HS-27A (cell line): ENCODE measurements around the gene ZIC5.

Source experiments
- DNase-seq: peaks from one replicate; pipeline ENCODE4 v3.0.0-alpha.2; 2012; ENCODE audit warnings: low read depth, missing footprints

Gene ZIC5

GRCh38 chr13:99975626-99976025, 4.1 kb upstream of the ZIC5 start:
- DNase-seq: no peak

DNA sequence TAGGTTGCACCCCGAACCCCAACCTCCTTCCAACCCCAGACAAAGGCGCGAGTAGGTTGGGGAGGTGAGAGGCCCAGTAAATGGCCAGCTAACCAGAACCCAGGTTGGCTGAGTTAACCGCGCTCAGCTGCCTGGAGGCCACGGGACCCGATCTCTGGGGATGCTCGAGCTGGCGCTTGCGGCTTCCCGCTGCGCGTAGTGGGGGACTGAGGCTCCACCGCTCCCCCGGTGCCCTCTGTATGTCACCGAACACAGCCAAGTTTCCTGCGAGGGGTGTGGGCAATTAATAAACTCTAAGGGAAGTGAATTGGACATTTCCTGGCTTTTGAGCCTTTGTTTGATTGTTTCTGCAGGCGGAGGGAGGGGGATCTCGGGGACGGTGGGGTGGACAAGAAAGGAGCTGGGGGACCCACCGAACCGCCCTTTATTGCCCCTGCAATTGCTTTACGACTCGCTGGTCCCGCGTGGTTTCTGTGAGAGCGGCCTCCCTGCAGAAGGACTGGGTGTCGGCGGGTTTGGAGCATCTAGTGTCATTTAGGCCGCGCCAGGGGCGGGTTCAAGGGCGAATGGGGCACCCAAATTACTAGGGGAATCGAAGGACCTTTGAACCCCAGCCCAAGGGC, 3.5 kb upstream of the ZIC5 start:
- no peak for DNase-seq

DNA sequence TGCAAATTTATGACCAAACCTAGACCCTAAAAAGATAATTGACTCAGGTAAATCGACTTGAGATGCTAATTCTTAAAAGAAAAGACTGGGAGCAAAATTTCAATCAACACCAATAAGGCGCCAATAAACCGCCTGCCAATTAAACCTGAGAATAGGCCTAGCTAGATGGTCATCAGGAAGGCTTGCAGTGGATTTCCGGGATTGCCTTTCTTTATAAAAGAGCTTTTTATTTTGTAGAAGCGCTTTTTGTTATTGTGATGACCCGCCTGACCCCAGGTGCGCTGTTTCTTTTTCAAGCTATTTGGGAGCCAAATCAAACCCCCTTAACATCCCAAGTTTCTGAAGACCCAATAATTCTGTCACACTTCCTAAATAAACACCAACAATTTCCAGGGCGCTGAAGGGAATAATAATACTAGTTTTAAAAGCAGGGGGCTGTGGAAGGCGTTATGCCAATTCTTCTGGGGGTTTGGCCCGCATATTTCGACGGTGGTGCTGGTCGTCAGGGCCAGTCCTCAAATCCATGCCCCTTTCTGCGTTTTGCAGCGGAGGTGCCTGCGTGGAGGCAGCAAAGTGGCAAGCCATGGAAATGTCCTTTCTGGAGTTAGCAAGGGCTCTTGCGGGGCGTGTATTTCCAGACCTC, 2.9 kb upstream of the ZIC5 start:
- no peak for DNase-seq

DNA sequence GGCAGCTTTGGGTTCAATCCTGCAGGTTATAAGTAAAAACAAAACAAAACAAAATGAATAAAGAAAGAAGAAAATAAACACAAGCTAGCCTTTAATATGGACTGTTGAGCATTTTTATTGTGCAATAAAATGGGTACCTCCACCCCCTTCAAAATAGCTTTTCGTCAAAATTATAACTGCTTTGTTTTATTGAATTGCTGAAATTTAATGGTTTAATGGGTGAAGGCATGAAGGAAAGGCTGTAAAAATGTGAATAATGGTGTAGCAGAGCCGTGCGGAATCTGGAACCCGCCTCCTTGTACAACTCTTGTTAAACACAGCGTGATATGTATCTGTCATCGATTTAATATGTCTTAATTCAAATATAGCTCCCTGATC, 2.2 kb upstream of the ZIC5 start:
- DNase-seq: no peak

GRCh38 chr13:99973163-99973807, 1.7 kb upstream of the ZIC5 start:
- DNase-seq: no peak

DNA sequence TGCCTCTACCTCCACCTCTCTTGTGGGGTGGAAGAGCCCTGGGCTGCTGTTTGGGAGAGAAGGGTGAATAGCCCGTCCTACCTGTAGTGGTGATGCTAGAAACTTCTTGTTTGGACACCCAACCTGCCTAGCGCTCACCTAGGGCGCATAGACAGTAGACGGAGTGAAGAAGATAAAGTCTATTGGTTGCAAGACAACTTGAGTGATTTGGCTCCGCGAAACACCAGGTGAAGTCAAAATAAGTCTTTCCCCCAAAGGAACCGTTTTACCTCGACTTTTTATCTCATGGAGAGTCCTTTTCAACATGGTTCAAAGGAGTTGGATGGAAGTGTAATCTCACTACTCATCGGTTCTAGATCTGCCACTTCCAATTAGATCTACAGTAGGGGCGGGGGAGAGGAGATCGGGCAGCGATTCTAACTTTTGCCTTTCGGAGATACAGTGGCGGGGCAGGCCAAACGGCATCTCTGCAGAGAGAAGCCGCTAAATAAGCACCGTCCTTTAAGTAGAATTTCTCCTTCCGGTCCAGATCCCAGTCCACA, 694 bp upstream of the ZIC5 start:
- DNase-seq: no peak

- DNase-seq: no peak
These were observed 654 bp downstream of the ZIC5 start for GRCh38 chr13:99970651-99971575.

GRCh38 chr13:99969919-99970650, 1.5 kb downstream of the ZIC5 start:
- DNase-seq: no peak

DNA sequence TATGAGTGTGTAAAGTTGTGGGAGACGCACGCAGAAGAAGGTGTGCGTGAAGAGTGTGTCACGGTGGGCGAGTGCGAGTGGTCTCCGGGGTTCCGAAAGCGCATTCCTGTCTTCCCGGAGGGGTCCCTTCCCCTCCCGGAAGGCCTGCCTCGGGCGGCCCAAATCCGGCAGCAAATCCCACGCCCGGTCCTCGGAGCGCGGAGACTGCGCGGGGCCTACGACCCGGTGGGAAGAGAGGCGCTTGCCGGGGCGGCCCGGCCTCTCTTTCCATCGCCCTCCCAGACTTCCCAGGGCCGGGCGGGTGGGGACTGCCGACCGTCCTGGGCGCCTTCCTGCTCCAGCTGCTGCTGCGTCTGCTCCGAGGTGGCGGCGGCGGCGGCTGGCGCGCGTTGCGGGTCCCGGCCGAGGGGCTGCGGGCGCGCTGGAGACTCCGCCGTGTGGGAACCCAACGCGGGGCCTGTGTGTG, 2.1 kb downstream of the ZIC5 start:
- no peak for DNase-seq

GRCh38 chr13:99968521-99969452, 2.8 kb downstream of the ZIC5 start:
- DNase-seq: no peak

DNA sequence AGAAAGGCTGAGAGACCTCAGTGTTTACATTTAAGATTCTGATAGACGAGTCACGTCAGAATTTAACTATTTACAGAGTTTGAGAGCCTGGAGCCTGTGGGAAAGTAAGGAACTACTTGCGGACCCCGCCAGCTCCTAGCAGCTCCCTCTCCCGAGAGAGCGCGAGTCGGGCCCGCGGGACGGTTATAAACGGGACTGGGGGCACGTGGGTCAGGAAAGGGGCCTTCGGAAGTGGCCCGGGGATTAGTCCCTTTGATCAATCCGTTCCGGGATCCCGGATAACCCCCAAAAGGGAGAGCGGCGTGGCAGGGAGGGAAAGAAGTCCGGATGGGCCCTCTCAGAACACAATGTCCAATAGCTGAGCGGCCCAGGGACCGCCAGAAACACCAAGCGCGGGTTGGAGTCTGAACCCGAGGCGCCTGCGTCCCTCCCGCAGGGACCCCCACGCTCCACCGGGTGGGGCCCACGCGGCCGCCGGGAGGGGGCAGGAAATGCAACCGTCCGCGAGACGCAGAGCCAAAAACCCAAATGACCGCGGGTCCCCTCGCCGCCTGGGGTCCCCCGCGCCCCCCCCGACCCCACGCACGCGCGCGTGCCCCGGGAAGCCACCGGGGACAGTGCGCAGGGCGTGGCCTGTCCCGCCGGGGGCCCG, 3.6 kb downstream of the ZIC5 start:
- no peak for DNase-seq

DNA sequence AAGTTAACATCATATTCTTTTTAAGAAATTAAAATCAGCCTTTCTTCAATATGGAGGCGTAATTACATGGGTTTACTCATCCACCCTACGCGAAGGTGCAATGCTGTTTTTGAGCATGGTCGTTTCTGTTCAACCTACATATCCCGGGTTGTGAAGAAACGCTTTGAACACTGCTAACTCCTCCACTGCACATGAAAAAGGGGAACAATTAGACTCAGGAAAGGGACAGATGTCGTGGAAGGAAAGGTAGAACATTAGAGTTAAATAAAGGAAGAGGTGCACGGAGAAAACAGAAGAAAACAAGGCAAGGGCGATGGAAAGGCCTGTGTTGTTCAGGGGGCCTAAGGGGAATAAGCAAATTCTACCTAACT, 4.1 kb downstream of the ZIC5 start:
- DNase-seq: no peak

GRCh38 chr13:99966064-99966805, 5.3 kb downstream of the ZIC5 start:
- no peak for DNase-seq

GRCh38 chr13:99965329-99966000, 6.1 kb downstream of the ZIC5 start:
- no peak for DNase-seq

GRCh38 chr13:99963816-99964339, 7.7 kb downstream of the ZIC5 start:
- DNase-seq: no peak

- no peak for DNase-seq
These were observed 9.3 kb downstream of the ZIC5 start for GRCh38 chr13:99962242-99962641.

- no peak for DNase-seq
These were observed 9.9 kb downstream of the ZIC5 start for GRCh38 chr13:99961636-99962035.

DNA sequence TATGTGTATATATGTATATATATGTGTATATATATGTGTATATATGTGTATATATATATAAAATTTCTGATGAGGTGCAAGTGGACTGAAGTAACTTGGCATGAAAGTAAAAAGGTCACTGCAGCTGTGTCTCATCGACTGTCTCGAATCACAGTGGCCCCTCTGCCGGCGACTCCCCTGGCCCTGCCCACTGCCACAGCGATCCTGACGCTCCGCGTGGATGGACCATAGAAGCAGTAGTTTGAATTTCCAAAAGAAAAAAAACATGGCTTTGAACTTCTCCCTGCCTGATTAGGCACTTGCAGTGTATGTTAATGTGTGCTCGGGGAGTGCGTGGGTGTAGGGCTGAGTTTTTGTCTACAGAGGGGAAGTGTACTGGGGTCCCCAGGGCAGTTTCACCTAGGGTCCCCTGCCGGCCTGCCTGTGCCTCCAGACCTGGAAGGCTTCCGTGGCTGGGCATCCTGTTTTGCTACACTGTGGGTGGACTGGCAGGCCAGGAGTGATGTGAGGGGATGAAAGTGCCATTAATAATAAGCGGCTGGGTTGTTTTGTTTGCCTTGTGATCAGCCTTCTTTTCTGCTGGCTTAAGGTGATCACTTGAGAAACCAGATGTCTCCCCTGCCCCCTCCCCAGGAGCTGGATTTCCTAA, 10.8 kb downstream of the ZIC5 start:
- DNase-seq: no peak
